ENCODE results near the gene BSG. TPM values are rescaled to one million over a fixed set of nuclear protein-coding genes. Genes with fewer than 3 reads are reported as not detected.
"Not testable (repeated sequence)": the region's sequence is repeated elsewhere in the genome, so short reads cannot be mapped to it uniquely, and the experiment has no call there.

Gene BSG
- total RNA-seq, 1 donor from 2014 or later, result 157 TPM

DNA sequence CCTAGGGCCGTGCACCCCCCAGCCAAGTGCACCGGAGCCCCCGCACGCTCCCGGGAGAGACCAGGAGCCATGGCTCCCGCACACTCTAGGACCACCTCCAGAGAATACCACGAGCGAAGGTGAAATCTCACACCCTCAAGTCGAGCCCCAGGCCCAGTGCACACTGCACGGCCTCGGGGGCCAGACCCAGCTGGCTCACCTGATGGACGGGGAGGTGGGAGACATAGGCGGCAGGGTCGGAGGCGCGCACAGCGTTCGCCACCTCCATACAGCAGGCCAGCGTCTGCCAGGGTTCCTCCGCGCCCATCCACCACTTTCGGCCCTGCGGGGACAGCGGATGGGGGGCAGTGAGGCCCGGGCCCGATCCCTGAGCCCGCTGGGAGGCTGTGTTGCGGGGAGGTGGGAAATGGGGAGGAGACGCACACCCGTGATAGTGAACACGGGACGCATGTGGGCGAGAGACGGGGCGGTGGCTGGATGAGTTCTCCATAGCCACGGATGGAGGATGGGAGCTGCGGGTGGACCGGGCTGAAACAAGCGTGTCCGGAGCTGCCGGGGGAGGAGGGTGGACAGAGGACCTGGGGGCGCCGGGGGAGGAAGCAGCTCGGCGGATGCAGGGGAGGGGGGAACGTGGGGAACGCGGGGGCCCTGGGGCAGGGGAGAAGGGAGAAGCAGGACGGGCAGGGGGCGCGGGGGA, 47.9 kb downstream of the BSG start:
- DNase-seq, result no peak

DNA sequence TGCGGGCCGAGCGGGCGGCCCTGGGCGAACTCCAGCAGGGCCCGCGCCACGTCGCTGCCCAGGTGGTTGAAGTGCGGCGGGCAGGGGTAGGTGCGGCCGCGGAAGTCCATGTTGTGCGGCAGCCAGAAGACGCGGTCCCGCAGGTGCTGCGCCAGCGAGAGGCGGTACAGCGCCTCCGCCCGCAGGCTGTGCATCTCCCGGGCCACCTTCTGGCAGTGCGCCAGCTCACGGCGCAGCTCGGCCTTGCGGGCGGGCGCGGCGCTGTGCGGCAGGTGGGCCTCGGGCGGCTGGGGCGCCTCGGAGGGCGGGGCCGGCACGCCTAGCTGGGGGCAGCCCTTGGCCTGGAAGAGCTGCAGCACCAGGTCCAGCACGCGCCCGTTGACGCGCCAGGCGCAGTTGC, 48.8 kb downstream of the BSG start:
- DNase-seq, result not testable (repeated sequence)

DNA sequence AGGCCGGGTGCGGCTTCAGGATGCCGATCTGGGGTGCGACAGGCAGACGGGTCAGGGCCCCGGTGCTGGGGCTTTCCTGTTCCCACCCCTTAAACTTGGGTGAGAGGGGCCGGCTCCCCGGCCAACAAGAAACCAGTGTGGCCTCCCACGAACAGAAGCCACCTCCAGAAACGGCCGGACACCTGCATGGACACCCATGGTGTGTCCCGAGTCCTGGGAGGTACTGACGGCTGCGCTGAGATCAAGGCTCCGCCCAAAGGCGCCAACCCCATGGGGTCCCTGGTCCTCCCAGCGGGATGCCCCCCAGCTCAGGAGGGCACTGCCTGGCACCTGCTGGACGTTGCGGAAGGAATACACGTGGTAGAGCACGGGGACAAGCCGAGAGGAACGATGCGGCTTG, 49.4 kb downstream of the BSG start:
- DNase-seq, result no peak

DNA sequence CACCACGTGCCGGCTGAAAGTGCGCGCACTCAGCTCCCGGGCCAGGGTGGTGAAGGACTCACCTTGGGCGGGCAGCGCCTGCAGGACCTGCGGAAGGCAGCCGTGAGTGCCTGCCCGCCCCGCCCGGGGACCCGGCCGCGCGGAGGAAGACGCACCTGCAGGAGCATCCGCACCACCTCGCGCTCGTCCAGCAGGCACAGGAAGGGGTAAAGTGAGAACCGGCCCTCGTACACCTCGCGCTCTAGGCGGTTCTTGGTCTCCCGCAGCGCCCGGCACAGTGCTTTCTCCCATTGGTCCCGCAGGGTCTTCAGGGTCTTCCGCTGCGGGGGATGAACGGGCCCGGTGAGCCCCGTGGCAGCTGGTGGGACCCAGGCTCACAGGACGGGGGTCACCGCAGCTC, 50.3 kb downstream of the BSG start:
- no peak for DNase-seq

DNA sequence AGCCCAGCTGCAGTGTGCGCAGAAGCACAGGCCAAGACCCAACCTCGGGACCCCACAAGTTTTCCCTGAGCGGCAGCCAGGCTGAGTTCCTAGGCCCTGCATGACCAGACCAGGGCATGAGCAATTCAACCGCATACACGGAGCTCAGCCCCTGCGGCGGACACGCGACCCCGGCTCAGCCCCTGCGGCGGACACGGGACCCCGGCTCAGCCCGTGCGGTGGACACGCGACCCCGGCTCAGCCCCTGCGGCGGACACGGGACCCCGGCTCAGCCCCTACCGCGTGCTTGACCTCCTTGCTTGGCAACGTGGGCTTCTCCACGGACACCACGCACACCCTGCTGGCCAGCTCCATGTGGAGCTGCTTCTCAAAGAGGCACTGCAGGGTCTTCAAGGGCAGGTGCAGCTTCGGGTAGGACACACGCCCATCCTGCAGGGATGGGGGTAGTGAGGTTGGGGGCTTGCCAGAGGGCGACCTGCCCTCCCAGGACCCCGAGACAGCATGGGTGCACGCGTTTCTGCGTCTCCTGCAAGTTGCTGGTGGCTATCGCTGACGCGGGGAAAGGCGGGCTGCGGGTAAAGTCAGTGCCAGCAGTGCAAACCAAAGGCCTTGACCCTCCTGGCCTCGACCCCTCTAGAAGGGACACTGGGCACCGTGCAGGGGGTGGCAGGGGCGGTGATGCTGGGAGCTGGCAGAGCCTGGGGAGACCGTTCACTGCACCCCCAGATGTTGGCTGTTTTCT, 51.0 kb downstream of the BSG start:
- no peak for DNase-seq

DNA sequence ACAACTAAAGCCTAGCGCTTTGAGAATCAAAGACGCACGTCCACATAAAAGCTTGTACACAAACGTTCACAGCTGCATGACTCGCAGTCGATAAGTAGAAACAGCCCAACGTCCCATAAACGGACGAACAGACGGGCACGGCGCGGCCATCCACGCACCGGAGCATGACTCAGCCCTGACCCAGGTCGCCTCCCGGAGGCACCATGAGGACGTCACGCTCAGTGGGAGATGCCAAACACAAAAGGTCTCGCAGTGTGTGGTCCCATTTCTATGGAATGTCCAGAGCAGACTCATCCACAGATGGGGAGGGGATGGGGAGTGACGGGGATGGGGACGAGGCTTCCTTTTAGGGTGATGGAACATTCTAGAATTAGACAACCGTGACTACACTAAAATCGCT, 51.6 kb downstream of the BSG start:
- DNase-seq, result no peak

DNA sequence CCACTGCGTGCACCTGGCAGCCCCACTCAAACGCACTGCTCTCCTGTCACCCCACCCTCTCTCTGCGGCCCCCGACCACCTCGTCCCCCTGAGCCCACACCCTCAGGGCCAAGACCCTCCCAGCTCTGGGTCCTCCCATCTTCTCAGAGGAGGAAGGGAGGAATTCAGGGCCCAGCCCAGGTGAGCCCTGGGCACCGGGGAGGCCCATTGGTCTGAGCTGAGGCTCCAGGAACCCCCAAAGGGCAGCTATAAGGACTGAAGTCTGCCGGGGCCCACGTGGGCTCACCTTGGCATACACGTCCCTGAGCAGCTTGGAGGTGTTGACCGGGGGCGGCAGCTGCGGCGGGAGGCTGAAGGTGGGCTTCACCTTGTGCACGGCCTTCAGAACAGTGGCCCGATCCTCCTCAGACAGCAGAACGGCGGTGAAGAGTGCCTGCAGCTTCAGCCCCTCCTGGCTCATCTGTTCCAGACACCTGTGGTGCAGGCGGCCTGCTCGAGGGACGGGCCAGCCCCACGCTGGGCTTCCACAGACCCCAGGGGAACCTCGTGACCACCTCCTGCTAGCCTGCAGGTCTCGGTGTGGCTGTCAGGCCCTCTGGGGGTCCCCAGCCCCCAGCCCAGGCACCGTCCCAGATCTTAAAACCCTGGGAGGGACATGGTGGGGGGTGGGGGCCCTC, 52.2 kb downstream of the BSG start:
- no peak for DNase-seq

DNA sequence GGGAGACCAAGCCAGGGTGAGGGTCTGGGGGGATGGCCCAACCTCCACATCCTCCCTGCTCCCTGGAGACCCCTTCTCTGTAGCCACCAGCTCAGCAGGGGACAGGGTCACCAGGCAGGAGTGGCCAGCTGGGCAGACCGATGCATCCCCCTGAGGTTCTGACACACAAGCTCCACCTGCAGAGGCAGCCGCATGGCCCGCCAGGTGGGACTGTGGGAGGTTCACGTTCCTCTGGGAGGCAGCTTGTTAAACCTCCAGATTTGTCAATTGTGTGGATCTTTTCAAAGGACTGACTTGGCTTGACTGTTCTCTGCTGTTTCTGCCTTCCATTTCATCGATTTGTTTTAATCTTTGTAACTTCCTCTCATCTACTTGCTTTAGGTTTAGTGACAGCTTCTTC, 52.9 kb downstream of the BSG start:
- no peak for DNase-seq

DNA sequence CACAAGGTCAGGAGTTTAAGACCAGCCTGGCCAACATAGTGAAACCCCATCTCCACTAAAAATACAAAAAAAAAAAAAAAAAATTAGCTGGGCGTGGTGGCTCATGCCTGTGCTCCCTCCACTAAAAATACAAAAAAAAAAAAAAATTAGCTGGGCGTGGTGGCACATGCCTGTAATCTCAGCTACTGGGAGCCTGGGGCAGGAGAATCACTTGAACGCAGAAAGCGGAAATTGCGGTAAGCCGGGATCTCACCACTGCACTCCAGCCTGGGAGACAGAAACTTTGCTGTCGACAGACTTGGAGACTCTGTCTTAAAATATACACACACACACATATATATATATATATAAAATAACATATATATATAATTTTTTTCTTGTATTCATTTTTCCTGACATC, 54.2 kb downstream of the BSG start:
- DNase-seq, result not testable (repeated sequence)

DNA sequence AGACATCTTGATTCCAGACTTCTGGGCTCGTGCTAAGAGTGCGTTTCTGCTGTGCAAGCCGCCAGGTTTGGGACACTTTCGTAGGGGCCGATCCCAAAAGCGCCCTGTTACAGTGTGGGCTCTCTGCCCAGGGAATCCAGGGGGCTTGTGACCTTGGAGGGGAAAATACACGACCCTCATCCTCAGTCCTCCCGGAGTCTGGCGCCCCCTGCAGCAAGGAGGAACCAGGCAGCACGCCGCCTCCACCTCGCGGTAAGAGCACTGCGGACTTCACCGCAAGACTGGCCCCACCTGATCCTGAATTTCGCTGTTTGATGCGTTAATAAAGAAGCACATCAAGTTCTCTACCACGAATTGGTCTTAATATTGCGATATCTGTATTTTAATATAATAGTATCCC, 55.8 kb downstream of the BSG start:
- DNase-seq, result no peak

DNA sequence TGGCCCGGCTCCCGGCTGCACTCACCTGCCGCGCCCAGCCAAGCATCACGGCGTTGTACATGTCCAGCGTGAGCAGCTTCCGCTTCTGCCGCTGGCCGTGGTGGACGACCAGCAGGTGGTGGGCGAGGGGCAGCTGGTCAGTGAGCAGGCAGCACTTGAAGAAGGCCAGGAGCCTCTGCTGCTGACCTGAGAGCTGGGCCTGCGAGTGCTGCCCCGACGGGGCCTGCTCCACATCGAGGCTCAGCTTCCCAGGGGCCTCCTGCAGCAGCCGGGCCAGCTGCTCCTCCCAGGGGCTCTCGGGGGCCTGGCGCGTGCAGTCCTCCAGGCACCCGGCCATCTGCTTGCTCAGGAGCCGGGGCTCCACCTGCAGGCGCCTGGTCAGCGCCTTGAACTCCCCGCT, 57.1 kb downstream of the BSG start:
- not testable (repeated sequence) for DNase-seq

DNA sequence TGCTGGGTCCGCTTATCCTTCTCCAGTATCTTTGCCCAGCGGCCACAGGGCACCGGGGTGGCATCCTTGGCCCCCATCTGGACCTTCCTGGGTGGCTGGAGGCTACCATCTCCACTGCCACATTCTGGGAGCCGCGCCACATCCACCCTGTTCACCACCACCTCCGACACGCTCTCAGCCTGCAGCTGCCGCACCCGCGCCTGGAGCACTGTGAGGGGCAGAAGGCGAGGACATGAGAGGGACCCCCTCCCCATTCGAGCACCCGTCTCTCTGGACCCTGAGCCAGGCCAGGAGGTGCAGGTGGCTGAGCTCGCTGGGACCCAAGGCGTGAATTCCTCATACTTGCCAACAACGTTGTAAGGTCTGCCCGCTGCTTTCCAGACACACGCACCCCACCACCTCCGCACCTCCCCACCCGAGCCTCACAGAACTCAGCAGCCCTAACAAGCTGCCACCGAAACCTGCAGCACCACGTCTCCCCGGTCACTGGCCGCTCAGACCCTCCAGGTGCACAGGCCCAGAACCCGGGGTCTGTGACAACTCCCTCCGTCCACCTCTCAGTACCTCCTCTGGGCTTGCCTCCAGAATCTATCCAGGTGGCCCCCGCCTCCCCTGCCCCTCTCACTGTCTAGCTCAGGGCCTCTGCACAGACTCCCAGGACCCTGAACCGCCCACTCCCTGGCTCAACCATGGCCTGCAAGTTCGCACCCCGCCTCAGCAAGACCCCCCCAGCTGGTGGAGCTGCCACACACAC, 57.7 kb downstream of the BSG start:
- no peak for DNase-seq

DNA sequence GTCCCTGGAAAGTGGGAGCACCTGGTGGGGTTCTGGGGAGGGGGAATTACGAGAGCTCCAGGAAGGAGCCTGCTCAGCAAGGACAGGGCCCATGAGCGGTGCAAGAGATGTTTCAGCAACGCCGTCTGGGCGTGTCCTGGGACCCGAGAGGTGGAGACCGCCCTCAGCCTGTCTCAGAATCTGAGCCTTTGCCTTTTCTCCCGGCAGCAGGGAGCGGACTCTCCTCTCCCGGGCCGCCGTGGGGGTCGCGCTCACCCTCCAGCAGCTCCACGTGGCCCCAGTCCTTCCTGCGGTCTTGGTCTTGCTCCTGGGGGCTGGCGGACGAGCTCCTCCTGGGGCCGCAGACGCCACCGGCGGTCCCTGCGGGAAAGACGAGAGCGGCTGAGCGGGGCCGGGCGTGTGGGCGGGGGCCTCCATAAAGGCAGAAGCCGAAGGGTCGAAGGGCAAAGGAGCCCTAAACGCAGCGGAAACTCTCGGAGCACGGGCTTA, 60.2 kb downstream of the BSG start:
- DNase-seq, result no peak

Other genes with a start within 250 kb of the BSG start
- 12.2 TPM for gene MIER2, start 227.8 kb upstream of the BSG start, total RNA-seq
- gene C2CD4C, start 163.4 kb upstream of the BSG start, total RNA-seq, result 0.49 TPM
- gene SHC2, start 111.6 kb upstream of the BSG start, total RNA-seq, result 7.1 TPM
- 0.99 TPM for gene MADCAM1, start 76.1 kb upstream of the BSG start, total RNA-seq
- 10.6 TPM for gene TPGS1, start 65.1 kb upstream of the BSG start, total RNA-seq
- 44.1 TPM for gene CDC34, start 40.8 kb upstream of the BSG start, total RNA-seq
- gene GZMM, start 28.5 kb upstream of the BSG start, total RNA-seq, result 0.30 TPM
- 0.59 TPM for gene HCN2, start 17.3 kb downstream of the BSG start, total RNA-seq
- gene POLRMT, start 60.9 kb downstream of the BSG start, total RNA-seq, result 15.6 TPM
- 1.4 TPM for gene FGF22, start 67.3 kb downstream of the BSG start, total RNA-seq
- 17.5 TPM for gene RNF126, start 90.6 kb downstream of the BSG start, total RNA-seq
- 21.0 TPM for gene FSTL3, start 103.8 kb downstream of the BSG start, total RNA-seq
- gene PRSS57, start 122.9 kb downstream of the BSG start, total RNA-seq, result 0.69 TPM
- 25.4 TPM for gene PALM, start 136.3 kb downstream of the BSG start, total RNA-seq
- 1.2 TPM for gene MISP, start 178.5 kb downstream of the BSG start, total RNA-seq
- gene PTBP1, start 224.9 kb downstream of the BSG start, total RNA-seq, result 106 TPM
- 0.89 TPM for gene PLPPR3, start 249.4 kb downstream of the BSG start, total RNA-seq